Liver (tissue), 9 donors: ENCODE measurements around the gene LMOD2. TPM values are rescaled to one million over a fixed set of nuclear protein-coding genes. Genes with fewer than 3 reads are reported as not detected.

Source experiments
- DNase-seq: peaks from one replicate; pipeline ENCODE4 v3.0.0-alpha.2; 2017; ENCODE audit warnings: low spot score
- H3K27ac ChIP-seq, 2 donors: one replicate each; pipeline ENCODE4 v1.7.0; 2013; ENCODE audit warnings: inconsistent platforms in 2 of 2, low read length in 2 of 2, control low read depth in 1 of 2, low read depth in 1 of 2, mild to moderate bottlenecking in 1 of 2
- H3K27me3 ChIP-seq, 4 donors: one replicate each; pipeline versions ENCODE4 v1.6.1 to v1.7.0; 2013; ENCODE audit warnings: low read length in 3 of 4, inconsistent platforms in 1 of 4, mild to moderate bottlenecking in 1 of 4, moderate library complexity in 1 of 4; ENCODE audit not compliant: control insufficient read depth in 4 of 4, insufficient read depth in 4 of 4
- H3K36me3 ChIP-seq, 4 donors: one replicate each; pipeline versions ENCODE4 v1.6.1 to v1.7.0; 2013; ENCODE audit warnings: low read length in 3 of 4, mild to moderate bottlenecking in 3 of 4, low read depth in 1 of 4, moderate library complexity in 1 of 4; ENCODE audit not compliant: control insufficient read depth in 4 of 4, insufficient read depth in 3 of 4
- H3K4me1 ChIP-seq, 4 donors: one replicate each; pipeline versions ENCODE4 v1.6.1 to v1.7.0; 2013; ENCODE audit warnings: low read length in 3 of 4, mild to moderate bottlenecking in 3 of 4, moderate library complexity in 1 of 4; ENCODE audit not compliant: control insufficient read depth in 4 of 4, insufficient read depth in 4 of 4
- H3K4me3 ChIP-seq, 3 donors: one replicate each; pipeline versions ENCODE4 v1.6.1 to v1.7.0; 2013; ENCODE audit warnings: low read length in 3 of 3, control low read depth in 1 of 3, low read depth in 1 of 3, mild to moderate bottlenecking in 1 of 3
- H3K9ac ChIP-seq, 2 donors: one replicate each; pipeline ENCODE4 v1.7.0; 2013; ENCODE audit warnings: low read length in 2 of 2, mild to moderate bottlenecking in 2 of 2, moderate library complexity in 2 of 2, control low read depth in 1 of 2, low read depth in 1 of 2
- H3K9me3 ChIP-seq, 4 donors: one replicate each; pipeline versions ENCODE4 v1.6.1 to v1.7.0; 2013; ENCODE audit warnings: low read length in 3 of 4; ENCODE audit not compliant: control insufficient read depth in 4 of 4
- EGR1 ChIP-seq, 2 donors: IDR thresholded peaks; 2 replicates each; pipeline ENCODE4 v1.6.1; 2016 to 2018; ENCODE audit warnings: antibody characterized with exemption in 2 of 2, low read depth in 2 of 2
- FOXA1 ChIP-seq: IDR thresholded peaks from 2 replicates; pipeline ENCODE4 v1.6.1; 2016; ENCODE audit warnings: antibody characterized with exemption
- FOXA2 ChIP-seq: IDR thresholded peaks from 2 replicates; pipeline ENCODE4 v1.6.1; 2016; ENCODE audit warnings: antibody characterized with exemption
- GABPA ChIP-seq, 2 donors: IDR thresholded peaks in 1 of 2; conservative IDR thresholded peaks in 1 of 2; 2 replicates each; pipeline ENCODE4 v1.6.1; 2016; ENCODE audit warnings: antibody characterized with exemption in 2 of 2, mild to moderate bottlenecking in 1 of 2, moderate library complexity in 1 of 2
- HNF4A ChIP-seq, 2 donors: conservative IDR thresholded peaks; 2 replicates each; pipeline ENCODE4 v1.6.1; 2016; ENCODE audit warnings: antibody characterized with exemption in 2 of 2, mild to moderate bottlenecking in 2 of 2
- HNF4G ChIP-seq: IDR thresholded peaks from 2 replicates; pipeline ENCODE4 v1.6.1; 2016; ENCODE audit warnings: antibody characterized with exemption
- JUND ChIP-seq, 2 donors: IDR thresholded peaks; 2 replicates each; pipeline ENCODE4 v1.6.1; 2016; ENCODE audit warnings: antibody characterized with exemption in 2 of 2
- NR2F2 ChIP-seq: IDR thresholded peaks from 2 replicates; pipeline ENCODE4 v1.6.1; 2016; ENCODE audit warnings: antibody characterized with exemption
- RAD21 ChIP-seq, 2 donors: IDR thresholded peaks; 2 replicates each; pipeline ENCODE4 v1.6.1; 2016; ENCODE audit warnings: antibody characterized with exemption in 2 of 2, mild to moderate bottlenecking in 2 of 2
- RXRA ChIP-seq, 2 donors: IDR thresholded peaks; 2 replicates each; pipeline ENCODE4 v1.6.1; 2017 to 2018; ENCODE audit warnings: antibody characterized with exemption in 2 of 2, mild to moderate bottlenecking in 1 of 2
- SP1 ChIP-seq: IDR thresholded peaks from 2 replicates; pipeline ENCODE4 v1.6.1; 2018; ENCODE audit warnings: antibody characterized with exemption, mild to moderate bottlenecking
- TAF1 ChIP-seq: conservative IDR thresholded peaks from 2 replicates; pipeline ENCODE4 v1.6.1; 2016; ENCODE audit warnings: antibody characterized with exemption, mild to moderate bottlenecking
- YY1 ChIP-seq: IDR thresholded peaks from 2 replicates; pipeline ENCODE4 v1.6.1; 2016; ENCODE audit warnings: antibody characterized with exemption, mild to moderate bottlenecking
- WGBS: extraction: QIAGEN DNeasy Blood & Tissue Kit; methylation state at CpG from one replicate; pipeline ENCODE4 v1.1.7; 2013; 5-methylcytosine and 5-hydroxymethylcytosine counted together
- polyA plus RNA-seq, 2 donors: library from polyadenylated mRNA; stranded (reverse) in 1 of 2; unstranded in 1 of 2; fragments of 200-250 nt in 1 of 2; fragments of >200 nt in 1 of 2; fragmentation: Nextera tagmentation in 1 of 2; extraction: Ambion mirVana in 1 of 2; gene quantifications; one replicate each; pipeline versions ENCODE4 v1.2.1 to v1.2.3, GENCODE V29; 2013 to 2015
- total RNA-seq, 2 donors: library from RNA; depleted of rRNA; stranded (reverse); fragments of >200 nt; gene quantifications; one replicate each; pipeline ENCODE4 v1.2.3, GENCODE V29; 2014
- TF ChIP-seq, protein P1 (sequence below): IDR thresholded peaks from 2 replicates; pipeline ENCODE4 v1.6.1; 2016; ENCODE audit warnings: antibody characterized with exemption
- TF ChIP-seq, protein P2 (sequence below): IDR thresholded peaks from 2 replicates; pipeline ENCODE4 v1.6.1; 2016; ENCODE audit warnings: antibody characterized with exemption
- TF ChIP-seq, protein P3 (sequence below): IDR thresholded peaks from 2 replicates; pipeline ENCODE4 v1.6.1; 2016; ENCODE audit warnings: antibody characterized with exemption, mild to moderate bottlenecking
- TF ChIP-seq, protein P4 (sequence below): fragments of 150-350 bp; IDR thresholded peaks from 2 replicates; pipeline ENCODE4 v1.5.1; 2017; ENCODE audit warnings: improper control_type of control experiment, low read depth, low read length; ENCODE audit not compliant: missing input control
- donor health status: healthy.
- donor health status: healthy.
- donor health status: healthy.
- donor health status: healthy.
- donor health status: healthy.

LMOD2 gene
- total and polyA plus RNA-seq, 4 donors: not detected

DNA sequence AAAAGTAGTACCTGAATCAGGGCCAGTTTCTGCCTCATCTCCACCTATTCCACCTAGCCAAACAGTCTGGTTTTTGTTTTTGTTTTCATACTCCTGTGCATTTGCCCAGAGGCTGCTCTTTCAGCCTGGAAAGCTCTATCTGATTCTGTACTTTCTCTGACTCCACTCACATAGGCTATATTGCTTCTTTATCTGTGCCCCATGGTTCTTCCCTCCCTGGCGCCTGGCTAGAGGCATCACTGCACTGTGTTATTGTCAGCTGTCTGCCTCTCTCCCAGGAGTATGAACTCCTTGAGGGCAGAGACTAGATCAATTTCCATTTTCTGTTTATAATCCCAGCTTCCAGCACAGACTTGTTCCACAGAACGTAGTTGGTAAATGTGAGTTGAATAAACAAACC is 5.1 kb upstream of the LMOD2 start:
- H3K4me3 ChIP-seq: no peak overlapping the region
- TF ChIP-seq, protein P1, sequence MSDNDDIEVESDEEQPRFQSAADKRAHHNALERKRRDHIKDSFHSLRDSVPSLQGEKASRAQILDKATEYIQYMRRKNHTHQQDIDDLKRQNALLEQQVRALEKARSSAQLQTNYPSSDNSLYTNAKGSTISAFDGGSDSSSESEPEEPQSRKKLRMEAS: no peak
- no peak for TF ChIP-seq TAF1
- TF ChIP-seq, protein P2, sequence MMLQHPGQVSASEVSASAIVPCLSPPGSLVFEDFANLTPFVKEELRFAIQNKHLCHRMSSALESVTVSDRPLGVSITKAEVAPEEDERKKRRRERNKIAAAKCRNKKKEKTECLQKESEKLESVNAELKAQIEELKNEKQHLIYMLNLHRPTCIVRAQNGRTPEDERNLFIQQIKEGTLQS: no peak
- no peak for TF ChIP-seq RXRA (IDR thresholded peaks at IDR 0.05)
- TF ChIP-seq RAD21 (IDR thresholded peaks at IDR 0.05): no peak
- no peak for TF ChIP-seq FOXA2
- TF ChIP-seq, protein P3, sequence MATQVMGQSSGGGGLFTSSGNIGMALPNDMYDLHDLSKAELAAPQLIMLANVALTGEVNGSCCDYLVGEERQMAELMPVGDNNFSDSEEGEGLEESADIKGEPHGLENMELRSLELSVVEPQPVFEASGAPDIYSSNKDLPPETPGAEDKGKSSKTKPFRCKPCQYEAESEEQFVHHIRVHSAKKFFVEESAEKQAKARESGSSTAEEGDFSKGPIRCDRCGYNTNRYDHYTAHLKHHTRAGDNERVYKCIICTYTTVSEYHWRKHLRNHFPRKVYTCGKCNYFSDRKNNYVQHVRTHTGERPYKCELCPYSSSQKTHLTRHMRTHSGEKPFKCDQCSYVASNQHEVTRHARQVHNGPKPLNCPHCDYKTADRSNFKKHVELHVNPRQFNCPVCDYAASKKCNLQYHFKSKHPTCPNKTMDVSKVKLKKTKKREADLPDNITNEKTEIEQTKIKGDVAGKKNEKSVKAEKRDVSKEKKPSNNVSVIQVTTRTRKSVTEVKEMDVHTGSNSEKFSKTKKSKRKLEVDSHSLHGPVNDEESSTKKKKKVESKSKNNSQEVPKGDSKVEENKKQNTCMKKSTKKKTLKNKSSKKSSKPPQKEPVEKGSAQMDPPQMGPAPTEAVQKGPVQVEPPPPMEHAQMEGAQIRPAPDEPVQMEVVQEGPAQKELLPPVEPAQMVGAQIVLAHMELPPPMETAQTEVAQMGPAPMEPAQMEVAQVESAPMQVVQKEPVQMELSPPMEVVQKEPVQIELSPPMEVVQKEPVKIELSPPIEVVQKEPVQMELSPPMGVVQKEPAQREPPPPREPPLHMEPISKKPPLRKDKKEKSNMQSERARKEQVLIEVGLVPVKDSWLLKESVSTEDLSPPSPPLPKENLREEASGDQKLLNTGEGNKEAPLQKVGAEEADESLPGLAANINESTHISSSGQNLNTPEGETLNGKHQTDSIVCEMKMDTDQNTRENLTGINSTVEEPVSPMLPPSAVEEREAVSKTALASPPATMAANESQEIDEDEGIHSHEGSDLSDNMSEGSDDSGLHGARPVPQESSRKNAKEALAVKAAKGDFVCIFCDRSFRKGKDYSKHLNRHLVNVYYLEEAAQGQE: no peak
- no peak for TF ChIP-seq HNF4G
- TF ChIP-seq JUND (IDR thresholded peaks at IDR 0.05): no peak
- no peak for TF ChIP-seq SP1
- TF ChIP-seq NR2F2: no peak
- TF ChIP-seq, protein P4, sequence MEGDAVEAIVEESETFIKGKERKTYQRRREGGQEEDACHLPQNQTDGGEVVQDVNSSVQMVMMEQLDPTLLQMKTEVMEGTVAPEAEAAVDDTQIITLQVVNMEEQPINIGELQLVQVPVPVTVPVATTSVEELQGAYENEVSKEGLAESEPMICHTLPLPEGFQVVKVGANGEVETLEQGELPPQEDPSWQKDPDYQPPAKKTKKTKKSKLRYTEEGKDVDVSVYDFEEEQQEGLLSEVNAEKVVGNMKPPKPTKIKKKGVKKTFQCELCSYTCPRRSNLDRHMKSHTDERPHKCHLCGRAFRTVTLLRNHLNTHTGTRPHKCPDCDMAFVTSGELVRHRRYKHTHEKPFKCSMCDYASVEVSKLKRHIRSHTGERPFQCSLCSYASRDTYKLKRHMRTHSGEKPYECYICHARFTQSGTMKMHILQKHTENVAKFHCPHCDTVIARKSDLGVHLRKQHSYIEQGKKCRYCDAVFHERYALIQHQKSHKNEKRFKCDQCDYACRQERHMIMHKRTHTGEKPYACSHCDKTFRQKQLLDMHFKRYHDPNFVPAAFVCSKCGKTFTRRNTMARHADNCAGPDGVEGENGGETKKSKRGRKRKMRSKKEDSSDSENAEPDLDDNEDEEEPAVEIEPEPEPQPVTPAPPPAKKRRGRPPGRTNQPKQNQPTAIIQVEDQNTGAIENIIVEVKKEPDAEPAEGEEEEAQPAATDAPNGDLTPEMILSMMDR: no peak
- no peak for TF ChIP-seq YY1
- TF ChIP-seq HNF4A (conservative IDR thresholded peaks at IDR 0.05): no peak
- TF ChIP-seq GABPA (IDR thresholded peaks at IDR 0.05 in 1 of 2, conservative IDR thresholded peaks at IDR 0.05 in 1 of 2): no peak
- no peaks in the 10 kb centered on the region for H3K36me3 ChIP-seq
- H3K9ac ChIP-seq: no peak overlapping the region
- H3K27ac ChIP-seq: no peak overlapping the region
- no peaks in the 10 kb centered on the region for H3K27me3 ChIP-seq
- no peaks in the 10 kb centered on the region for H3K9me3 ChIP-seq
- DNase-seq: no peak
- WGBS: 83% methylated on average over 2 of the region's 2 CpGs
- peaks cover 0 to 5% (median 0%) of the 10 kb centered on the region in 4 donors for H3K4me1 ChIP-seq

DNA sequence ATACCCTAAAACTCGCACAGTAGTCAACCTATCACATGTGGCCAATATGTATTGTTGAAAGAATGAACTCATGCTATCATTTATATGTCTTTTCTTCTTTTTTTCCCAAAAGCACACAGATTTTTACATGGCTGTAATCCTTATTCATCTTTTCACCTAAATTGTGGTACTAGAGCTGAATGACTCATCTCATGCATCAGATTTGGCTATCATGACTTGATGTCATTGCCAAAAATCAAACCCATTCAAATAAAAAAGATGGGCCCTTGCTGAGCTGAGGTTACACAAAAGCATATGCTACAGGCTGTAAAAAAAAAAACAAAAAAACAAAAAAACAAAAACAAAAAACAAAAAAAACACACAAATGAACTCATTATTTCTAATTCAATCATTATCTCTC is 3.3 kb upstream of the LMOD2 start:
- H3K9me3 ChIP-seq: no peaks in the 10 kb centered on the region
- no peaks in the 10 kb centered on the region for H3K36me3 ChIP-seq
- H3K4me3 ChIP-seq: no peak overlapping the region
- DNase-seq: no peak
- H3K27ac ChIP-seq: no peak overlapping the region
- 99% methylated on average over 1 of the region's 1 CpG for WGBS
- H3K27me3 ChIP-seq: no peaks in the 10 kb centered on the region
- no peaks in the 10 kb centered on the region for H3K4me1 ChIP-seq
- no peak overlapping the region for H3K9ac ChIP-seq
- TF ChIP-seq, protein P2: no peak
- TF ChIP-seq SP1 (no peak), EGR1 (IDR thresholded peaks at IDR 0.05; ENCODE audit: low read depth in 2 of 2) (no peak), NR2F2 (no peak), FOXA2 (no peak), YY1 (no peak), RXRA (IDR thresholded peaks at IDR 0.05) (no peak), HNF4A (conservative IDR thresholded peaks at IDR 0.05) (no peak), HNF4G (no peak), RAD21 (IDR thresholded peaks at IDR 0.05) (no peak), FOXA1 (no peak), TAF1 (no peak), GABPA (IDR thresholded peaks at IDR 0.05 in 1 of 2, conservative IDR thresholded peaks at IDR 0.05 in 1 of 2) (no peak)
- TF ChIP-seq, protein P3: no peak
- TF ChIP-seq, protein P1: no peak
- TF ChIP-seq, protein P4: no peak
